HG03039 (cell line): ENCODE data around the gene GNPNAT1.

Source experiments
- ATAC-seq: cut with Tn5 transposase; IDR thresholded peaks from one replicate; pipeline ENCODE4 v1.9.1; 2021; ENCODE audit warnings: mild to moderate bottlenecking, moderate library complexity; ENCODE audit not compliant: unreplicated experiment

Gene GNPNAT1

DNA sequence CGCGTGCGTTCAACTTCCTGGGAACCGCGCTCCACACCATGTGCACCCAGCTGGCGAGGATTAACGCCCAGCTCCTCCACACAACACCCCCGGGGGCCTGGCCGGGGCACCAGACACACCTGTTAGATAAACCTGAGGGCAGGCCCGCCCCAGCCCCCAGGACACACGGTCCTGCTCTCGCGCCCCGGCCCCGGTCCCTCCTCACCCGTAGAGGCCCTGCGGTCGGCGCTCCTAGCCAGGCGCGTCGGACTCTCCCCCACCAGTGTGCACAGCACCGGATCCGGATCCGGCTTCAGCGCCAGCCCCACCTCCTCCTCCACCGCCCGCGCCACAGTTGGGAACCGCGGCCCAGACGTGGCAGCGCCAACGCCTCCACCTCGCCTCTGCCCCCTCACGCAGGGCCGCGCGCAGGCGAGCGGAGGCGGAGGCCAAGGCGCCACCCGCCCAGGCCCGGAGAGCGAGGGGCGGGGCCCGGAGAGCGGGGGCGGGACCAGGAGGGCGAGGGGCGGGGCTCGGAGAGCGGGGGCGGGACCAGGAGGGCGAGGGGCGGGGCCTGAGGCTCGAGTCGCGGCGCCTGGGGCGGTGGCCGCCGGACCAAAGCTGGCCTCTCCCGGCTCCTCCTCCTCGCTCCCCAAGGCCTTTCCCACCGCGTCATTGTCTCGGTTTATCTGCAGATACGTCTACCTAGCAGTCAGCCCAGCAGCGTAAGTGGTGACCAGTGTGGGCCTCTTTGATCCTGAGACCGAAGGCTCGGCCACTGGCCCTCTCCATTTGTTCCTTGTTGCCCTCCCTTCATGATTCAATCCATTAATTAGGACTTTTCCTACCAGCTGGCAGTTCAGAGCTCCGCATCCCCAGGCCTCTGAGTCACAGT, at the start of gene GNPNAT1:
Gene GNPNAT1 (minus strand): TSS at position 385 of the 874 bp plus-strand sequence. CDS start 6,957 bp downstream, outside the sequence.
- peak; percentile 96 for ATAC-seq

DNA sequence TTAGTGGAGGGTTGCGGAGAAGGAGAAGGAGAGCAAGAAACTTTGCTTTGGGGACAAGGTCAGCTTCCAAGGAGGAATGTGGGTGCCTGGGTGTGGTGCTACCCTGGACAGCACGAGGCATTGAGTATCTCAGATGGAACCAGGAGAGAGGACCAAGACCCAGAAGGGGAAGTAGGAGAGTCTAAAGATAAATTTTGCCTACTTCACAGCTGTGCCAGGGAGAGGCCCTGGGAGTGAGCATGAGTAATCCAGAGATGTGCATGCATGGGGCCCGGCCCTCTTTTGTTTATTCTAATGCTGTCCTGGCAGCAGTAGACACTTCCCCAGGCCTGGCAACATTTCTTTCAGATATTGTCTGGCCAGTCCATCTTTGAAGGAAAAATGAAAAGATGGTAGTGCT, 49.5 kb upstream of the GNPNAT1 start:
- ATAC-seq = no peak

DNA sequence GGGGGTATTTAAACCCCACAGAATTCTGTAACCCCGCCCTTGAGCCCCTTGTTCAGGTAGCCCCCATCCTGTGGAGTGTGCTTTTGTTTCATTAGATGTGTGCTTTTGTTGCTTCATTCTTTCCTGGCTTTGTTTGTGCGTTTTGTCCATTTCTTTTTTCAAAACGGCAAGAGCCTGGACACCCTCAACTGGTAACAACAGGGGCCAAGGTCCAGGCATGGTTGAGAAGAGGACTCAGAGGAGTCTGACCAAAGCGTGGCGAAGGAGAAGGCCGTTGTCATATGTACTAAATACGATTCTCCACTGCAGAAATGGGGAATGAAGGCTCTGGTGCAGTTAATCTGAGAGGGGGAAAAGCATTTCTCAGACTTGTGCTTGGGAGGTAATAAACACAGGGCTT, 46.0 kb upstream of the GNPNAT1 start:
- no peak for ATAC-seq

DNA sequence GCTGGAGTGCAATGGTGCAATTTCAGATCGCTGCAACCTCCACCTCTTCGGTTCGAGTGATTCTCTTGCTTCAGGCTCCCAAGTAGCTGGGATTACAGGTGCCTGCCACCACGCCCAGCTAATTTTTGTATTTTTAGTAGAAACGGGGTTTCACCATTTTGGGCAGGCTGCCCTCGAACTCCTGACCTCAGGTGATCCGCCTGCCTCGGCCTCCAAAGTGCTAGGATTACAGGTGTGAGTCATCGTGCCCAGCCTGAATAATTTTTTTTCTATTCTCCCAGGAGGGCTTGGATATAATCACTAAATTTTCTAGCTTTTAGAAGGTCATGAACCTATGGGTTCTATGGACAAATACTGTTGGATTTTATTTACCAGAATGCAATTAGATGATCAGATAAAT, 44.7 kb upstream of the GNPNAT1 start:
- ATAC-seq = no peak

DNA sequence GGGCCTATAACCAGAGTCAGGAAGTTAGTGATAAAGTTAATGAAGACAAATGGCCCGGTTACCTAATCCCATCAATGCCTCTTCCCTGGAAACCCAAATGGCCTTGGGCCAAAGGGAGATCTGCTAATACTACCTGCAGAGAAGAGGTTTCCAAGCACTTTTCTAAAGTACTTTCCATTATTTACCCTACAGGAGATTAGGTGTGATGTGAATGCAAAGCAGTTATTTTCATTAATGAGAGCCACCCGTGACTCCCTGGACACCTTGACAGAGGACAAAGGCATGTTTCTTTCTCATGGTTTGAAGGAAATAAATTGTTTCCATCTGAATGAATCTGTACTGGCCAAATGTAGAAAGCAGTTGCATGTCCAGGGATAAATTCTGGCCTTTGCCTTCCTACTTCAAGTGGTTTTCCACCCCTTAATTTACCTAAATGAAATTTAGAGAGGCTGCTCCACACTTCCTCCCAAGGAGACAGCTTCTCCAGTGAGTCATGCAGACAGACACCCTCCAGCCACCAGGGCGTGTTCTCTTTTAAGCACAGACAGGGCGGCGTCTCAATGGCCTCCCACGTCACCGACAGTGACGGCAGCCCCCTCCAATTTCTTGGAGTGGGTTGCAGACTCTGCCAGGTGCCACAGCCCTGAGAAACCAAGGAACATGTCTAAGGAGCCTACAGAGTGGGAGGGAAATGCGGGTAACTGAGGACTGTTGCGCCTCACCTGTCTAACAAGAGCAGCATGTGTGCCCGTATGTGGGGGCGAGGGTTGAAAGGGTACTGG, 43.9 kb upstream of the GNPNAT1 start:
- no peak for ATAC-seq

DNA sequence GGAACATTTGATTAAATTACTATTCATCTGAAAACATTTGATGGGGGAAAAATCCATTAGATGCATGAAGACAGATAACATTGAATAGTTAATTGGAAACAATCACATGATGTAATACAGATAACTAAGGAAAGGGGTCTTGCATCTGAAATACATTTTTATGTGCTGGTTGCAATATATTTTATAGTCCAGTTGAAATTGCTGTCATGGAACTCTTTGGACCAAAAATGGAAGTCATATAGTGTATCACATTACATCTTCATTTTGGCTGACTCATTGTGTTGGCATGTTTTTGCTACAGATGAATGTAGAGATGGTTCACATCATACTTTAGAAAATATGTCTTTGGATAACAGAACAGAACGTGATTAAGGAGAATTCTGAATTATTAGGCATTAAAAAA, 43.0 kb upstream of the GNPNAT1 start:
- ATAC-seq = no peak

DNA sequence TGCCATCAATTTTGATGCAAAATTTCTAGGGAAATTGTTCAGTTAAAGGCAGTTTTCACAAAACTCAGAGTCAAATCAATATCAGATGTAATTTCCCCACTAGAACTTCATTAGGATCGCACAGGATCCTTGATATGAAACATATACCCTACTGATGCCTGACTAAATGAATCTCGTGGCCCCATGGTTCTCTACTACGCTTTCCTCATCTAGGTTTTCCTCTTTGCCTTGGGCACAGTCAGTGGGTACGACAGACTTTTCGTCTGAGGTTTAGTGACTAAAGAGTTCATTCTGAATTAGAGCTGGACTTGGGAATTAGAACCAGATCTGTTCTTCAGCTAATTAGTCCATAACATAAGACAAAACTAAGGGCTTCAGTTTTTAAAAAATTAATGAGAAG, 42.5 kb upstream of the GNPNAT1 start:
- no peak for ATAC-seq

DNA sequence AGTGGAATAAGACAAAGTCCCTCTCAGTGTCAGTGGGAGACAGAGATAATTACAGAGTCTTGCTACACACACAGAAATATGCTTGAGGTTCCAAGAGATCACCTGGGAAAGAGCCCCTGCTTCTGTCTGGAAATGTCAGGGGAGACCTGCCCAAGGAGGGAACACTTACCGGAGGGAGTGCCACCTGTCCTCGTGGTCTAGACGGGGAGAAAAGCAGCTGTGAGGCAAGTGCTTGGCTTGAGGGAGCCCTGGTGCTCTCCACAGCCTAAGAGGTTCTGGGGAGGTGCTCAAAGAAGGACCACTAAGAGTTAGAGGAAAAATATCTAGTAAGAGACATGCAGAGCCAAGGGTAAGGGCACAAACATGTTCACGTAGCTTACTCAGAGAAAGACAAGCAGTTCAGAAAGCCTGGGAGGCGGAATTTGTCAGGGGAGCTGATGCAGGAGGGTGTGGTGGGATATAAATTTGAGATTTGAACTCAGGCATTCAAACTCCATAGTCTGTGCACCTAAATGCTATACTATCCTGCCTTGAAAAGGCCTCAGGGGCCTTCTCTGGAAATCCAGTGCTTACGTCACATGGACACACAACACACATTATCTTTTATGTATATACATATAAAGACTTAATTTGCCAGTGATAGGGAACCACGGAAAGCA, 38.2 kb upstream of the GNPNAT1 start:
- ATAC-seq = no peak

DNA sequence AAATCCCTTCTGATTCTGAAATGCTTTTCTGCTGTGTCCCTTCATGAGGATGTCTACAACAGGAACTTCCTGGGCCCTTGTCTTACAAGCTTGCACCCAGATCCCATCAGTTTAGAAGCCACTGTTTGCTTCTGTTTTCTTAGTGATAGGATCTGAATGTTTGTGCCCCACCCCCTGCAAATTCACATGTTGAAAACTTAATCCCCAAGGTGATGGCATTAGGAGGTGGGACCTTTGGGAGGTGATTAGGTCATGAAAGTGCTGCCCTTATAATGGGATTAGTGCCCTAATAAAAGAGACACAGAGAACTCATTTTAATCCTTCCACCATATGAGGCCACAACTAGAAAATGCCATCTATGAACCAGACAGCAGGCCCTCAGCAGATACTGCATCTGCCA, 36.0 kb upstream of the GNPNAT1 start:
- ATAC-seq = no peak

DNA sequence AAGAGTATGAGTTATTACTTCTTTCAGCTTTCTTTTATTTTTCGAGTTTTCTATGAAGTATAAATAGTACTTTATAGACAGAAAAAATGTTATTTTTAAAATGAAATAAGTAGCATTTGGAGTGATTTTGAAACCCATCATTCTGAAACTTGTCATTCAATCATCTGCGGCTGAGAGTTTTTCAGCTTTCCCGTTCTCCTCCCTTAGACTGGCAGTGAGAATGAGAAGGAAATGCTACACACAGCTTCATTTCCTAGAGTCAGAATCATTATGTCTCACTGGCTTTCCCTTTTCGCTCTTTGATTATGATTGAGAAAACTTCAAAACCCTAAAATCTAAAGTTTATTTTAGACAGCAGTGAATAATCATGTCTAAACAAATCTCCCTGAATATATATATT, 33.7 kb upstream of the GNPNAT1 start:
- ATAC-seq = no peak

DNA sequence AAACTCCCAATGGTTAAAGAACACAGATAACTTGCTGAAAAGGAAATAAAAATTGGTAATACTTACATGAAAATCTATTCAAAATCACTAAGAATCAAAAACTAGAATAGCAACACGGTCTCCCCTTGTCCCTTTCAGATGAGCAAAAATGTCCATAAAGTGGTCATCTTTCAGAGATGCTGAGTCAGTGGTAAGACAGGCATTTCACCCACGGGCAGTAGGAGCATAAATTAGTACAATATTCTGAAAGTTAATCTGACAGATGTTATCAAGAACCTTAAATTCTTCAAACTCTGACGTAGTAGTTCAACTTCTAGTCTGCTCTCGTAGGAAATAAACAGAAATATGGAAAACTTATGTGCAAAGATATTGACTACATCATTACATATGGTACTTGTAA, 33.1 kb upstream of the GNPNAT1 start:
- no peak for ATAC-seq

DNA sequence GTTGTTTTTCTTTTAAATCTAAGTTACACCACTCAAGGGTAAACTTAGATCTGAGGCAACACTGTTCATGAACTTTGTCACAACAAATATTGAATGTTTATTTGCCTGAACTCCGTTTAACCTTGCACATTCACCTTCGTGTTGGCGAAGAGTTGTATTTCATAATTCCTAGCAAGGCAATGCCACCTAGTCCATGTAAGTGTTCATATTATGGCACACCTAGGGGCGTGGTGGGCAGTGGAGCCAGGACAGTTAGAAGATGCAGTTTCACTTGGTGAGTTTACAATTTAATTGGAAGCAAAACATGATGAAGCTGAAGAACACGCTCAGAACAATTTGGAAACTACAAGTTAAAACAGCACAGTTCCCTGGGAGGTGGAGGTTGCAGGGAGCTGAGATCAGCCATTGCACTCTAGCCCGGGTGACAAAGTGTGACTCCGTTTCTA, 30.4 kb upstream of the GNPNAT1 start:
- ATAC-seq = no peak

DNA sequence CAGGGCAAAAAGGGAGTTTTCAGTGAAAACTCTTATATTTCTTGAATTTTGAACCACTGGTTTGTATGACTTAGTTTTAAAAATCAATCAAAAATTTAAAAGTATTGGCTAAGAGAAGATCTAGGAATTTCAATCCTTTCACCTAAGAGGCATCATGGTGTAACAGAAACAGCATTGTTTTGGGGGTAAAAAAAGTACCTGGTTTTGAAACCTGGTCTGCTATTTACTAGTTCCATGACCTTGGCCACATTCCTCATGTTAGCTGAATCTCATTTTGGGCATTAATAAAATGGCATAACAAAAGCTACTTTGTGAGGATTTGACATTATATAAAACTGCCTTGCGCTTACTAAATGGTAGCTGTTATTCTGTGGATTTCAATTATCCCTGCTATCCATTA, 16.7 kb upstream of the GNPNAT1 start:
- ATAC-seq = no peak

DNA sequence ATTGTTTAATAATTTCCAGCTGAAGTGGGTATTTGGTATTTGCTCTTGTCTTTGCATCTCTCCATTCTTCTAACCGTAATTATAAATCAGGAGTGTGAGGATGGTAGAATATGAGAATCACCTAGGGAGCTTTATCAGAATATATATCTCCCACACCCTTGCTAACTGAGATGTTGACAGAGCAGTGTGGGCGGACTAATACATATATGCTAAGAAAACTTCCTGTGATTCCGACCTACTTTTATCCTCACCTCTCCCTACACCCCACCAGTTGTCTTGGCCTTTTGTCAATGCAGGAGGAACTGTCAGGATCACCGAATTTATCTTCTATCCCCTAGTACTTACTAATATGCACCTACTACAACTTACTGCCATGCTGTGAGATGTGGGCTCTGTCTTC, 14.7 kb upstream of the GNPNAT1 start:
- no peak for ATAC-seq

DNA sequence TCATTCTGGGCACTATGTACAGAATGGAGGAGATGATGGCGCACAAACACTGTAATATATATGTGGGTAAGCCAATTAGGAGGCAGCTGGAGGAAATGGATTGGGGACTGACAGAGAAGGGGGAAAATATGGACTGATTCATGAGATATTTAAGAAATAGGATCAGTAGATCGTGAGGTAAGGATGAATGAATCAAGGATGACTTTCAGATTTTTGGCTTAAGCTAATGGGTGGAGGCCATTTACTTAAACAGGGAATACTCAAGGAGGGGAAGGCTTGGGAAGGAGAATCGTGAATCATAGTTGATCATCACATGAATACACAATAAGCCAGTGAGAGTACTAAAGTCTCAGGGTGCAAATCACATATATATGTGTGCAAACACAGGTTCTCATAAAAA, 11.2 kb upstream of the GNPNAT1 start:
- no peak for ATAC-seq

DNA sequence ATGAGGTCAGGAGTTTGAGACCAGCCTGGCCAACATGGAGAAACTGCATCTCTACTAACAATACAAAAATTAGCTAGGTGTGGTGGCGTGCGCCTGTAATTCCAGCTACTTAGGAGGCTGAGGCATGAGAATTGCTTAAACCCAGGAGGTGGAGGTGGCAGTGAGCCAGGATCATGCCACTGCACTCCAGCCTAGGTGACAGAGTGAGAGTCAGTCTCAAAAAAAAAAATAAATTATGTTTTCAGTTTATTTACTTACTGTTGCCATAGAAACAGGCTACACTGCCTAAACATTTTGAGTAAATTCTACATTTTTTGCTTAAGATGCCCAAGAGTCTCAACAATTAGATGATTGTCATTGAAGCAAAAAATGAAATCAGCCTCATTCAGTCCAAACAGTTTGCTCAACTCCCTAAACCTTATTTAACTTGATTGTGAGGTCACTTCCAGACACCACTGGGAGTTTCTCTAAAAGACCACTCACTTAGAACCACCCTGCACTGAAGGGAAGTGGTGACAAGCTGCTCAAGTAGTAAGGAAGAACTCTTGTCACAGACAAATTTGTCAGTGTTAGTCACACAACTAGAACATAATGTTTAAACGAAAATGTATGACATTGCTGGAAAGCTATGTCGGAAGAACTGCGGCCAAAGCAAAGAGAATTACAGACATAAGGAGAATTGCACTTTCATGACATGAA, 9.8 kb upstream of the GNPNAT1 start:
- no peak for ATAC-seq

DNA sequence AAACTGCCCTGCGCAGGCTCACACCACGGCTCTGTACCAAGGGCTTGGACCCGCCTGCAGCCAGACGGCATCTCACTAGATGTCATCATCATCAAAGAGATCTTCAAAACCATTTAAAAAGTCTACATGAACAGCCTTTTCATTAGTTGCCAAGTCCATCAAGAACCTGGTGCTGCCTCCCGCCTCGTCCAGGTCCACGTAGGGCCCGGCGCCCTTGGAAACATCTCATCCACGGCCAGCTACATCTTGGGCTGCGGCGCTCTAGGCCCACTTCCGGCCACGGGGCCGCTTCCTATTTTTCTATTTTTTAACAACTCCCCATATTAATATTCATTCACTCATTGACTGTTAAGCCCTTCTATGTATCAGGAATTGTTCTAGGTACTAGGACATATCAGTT, 7.4 kb upstream of the GNPNAT1 start:
- no peak for ATAC-seq

DNA sequence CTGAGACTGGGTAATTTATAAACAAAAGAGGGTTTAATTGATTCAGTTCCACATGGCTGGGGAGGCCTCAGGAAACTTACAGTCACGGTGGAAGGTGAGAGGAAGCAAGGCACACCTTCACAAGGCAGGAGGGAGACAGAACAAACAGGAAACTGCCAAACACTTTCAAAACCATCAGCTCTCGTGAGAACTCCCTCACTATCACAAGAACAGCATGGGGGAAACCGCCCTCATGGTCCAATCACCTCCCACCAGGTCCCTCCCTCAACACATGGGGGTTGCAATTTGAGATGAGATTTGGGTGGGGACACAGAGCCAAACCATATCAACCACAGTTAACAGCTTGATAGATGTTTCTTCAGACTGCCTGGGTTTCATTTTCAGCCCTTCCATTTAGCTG, 6.2 kb upstream of the GNPNAT1 start:
- ATAC-seq = no peak

DNA sequence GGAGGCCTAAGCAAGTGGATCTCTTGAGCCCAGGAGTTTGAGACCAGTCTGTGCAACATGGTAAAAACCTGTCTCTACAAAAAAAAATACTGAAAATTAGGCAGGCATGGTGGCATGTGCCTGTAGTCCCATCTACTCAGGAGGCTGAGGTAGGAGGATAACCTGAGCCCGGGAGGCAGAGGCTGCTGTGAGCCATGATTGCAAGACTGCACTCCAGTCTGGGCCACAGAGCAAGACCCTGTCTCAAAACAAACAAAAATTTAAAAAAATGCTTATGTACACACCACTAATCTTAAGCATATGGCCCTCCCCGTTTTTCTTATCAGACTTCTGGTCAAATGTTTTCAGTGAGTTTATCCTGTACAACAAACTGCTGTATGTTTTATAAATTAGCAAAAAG, 1.7 kb upstream of the GNPNAT1 start:
- ATAC-seq = no peak

DNA sequence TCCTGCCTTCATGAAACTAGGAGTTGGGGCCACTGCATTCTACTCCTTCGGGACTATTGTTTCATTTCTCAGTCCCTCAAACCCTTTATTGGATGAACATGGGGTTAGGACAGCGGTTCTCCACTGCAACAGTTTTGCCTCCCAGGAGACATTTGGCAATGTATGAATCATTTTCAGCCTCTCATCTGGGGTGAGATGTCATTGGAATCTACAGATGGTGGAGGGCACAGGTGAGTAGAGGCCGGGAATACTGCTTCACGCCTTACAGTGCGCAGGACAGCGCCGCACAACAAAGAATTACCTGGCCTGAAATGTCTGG, 649 bp upstream of the GNPNAT1 start:
- ATAC-seq = no peak

DNA sequence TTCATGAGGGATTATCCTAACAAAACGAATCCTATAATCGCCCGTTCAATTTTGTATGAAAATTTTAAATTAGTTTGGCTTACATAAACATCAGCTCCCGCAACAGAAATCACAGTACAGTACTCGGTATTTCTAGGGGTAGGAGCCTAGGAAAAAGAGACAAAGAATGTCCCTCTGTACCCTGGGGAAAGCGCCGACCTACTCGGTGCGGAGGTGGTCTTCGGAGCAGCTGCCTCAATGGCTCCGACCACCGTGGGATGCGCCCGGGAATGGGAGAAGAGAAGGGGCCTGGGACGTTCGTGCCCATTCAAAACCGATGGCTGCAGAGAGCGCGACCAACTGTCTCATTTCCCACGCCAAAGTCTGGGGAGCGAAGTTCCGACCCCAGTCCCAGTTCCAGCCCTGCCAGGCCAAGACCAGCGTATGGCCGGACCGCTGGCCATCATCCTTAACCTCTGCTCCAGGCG, 618 bp downstream of the GNPNAT1 start:
- ATAC-seq = no peak
